Measurements from ENCODE around the gene BARX1.

Gene BARX1

DNA sequence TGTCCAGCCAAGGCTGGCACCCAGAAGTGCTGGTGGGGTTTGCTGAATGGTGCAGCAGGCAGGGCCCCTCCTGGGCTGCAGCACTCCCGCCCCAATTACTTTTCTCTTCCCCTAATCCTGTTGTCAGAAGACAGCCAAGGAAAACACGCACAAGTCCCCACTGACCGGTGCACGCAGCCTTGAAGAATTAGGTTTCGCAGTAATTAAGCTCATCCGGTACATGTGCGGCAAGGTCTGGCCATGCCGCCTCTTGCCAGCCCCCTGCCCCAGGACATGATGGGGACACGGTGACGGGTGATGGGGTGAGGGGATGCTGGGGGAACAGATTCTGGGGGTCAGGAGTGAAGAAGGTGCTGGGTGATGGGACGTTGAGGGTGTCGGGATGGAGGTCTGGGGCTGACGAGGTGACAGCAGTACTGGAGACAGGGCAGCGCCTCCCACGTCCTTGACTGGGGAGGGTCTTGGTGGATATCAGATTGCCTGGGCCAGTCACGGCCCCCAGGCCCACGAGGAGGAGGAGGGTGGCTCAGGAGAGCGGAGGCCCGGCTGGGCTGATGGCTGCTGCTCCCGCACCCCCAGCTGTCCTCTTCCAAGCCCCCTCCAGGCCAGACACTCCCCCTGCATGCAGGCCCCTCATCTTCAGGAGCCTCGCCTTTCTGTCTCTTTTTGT lies 34.9 kb downstream of the BARX1 start:
- ChIA-PET POLR2A (no interaction called here), CTCF (no interaction called here)
- TF ChIP-seq ZFP3 (tag by site-specific recombination; IDR thresholded peaks at IDR 0.05; ENCODE audit: low read depth) (no peak), ZNF23 (tag by site-specific recombination; IDR thresholded peaks at IDR 0.05; ENCODE audit: borderline replicate concordance) (no peak), ZNF292 (tag by site-specific recombination; IDR thresholded peaks at IDR 0.05; ENCODE audit: borderline replicate concordance, low read depth) (no peak), ZNF426 (tag by site-specific recombination; IDR thresholded peaks at IDR 0.05) (no peak), ZNF202 (tag by site-specific recombination; IDR thresholded peaks at IDR 0.05; ENCODE audit: borderline replicate concordance) (no peak), MYNN (tag by site-specific recombination; IDR thresholded peaks at IDR 0.05; ENCODE audit: borderline replicate concordance) (no peak), ZNF510 (tag by site-specific recombination; IDR thresholded peaks at IDR 0.05; ENCODE audit: insufficient replicate concordance) (no peak), ZEB2 (tag by site-specific recombination; IDR thresholded peaks at IDR 0.05) (no peak), ZNF140 (tag by site-specific recombination; IDR thresholded peaks at IDR 0.05) (no peak), EGR2 (tag by site-specific recombination; IDR thresholded peaks at IDR 0.05; ENCODE audit: low read depth) (no peak), ZBTB17 (tag by site-specific recombination; IDR thresholded peaks at IDR 0.05) (no peak), ZSCAN30 (tag by site-specific recombination; IDR thresholded peaks at IDR 0.05) (no peak), GLIS2 (tag by site-specific recombination; IDR thresholded peaks at IDR 0.05) (no peak), ZNF155 (tag by site-specific recombination; IDR thresholded peaks at IDR 0.05) (no peak), ZNF184 (tag by site-specific recombination; IDR thresholded peaks at IDR 0.05) (no peak), SP7 (tag by site-specific recombination; IDR thresholded peaks at IDR 0.05) (no peak), ZBTB7A (tag by site-specific recombination; IDR thresholded peaks at IDR 0.05; ENCODE audit: low read depth) (no peak), ZFP69B (tag by site-specific recombination; IDR thresholded peaks at IDR 0.05) (no peak), ZNF707 (tag by site-specific recombination; IDR thresholded peaks at IDR 0.05) (no peak)
- TF ChIP-seq, protein P1, sequence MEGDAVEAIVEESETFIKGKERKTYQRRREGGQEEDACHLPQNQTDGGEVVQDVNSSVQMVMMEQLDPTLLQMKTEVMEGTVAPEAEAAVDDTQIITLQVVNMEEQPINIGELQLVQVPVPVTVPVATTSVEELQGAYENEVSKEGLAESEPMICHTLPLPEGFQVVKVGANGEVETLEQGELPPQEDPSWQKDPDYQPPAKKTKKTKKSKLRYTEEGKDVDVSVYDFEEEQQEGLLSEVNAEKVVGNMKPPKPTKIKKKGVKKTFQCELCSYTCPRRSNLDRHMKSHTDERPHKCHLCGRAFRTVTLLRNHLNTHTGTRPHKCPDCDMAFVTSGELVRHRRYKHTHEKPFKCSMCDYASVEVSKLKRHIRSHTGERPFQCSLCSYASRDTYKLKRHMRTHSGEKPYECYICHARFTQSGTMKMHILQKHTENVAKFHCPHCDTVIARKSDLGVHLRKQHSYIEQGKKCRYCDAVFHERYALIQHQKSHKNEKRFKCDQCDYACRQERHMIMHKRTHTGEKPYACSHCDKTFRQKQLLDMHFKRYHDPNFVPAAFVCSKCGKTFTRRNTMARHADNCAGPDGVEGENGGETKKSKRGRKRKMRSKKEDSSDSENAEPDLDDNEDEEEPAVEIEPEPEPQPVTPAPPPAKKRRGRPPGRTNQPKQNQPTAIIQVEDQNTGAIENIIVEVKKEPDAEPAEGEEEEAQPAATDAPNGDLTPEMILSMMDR (tag by site-specific recombination; IDR thresholded peaks at IDR 0.05): no peak
- Histone ChIP-seq H3K4me1 (ENCODE audit: control insufficient read depth, insufficient read depth, low read length) (no peaks in the 10 kb centered on the region), H3K4me3 (ENCODE audit: low read depth, low read length) (no peak overlapping the region), H3K27ac (ENCODE audit: extremely low read depth, low read depth, low read length) (no peak overlapping the region), H3K9me3 (ENCODE audit: control insufficient read depth, insufficient read depth, low read depth, low read length) (no peaks in the 10 kb centered on the region), H3K36me3 (ENCODE audit: control insufficient read depth in 2 of 2, insufficient read depth in 1 of 2, low read length in 2 of 2) (no peaks in the 10 kb centered on the region)

DNA sequence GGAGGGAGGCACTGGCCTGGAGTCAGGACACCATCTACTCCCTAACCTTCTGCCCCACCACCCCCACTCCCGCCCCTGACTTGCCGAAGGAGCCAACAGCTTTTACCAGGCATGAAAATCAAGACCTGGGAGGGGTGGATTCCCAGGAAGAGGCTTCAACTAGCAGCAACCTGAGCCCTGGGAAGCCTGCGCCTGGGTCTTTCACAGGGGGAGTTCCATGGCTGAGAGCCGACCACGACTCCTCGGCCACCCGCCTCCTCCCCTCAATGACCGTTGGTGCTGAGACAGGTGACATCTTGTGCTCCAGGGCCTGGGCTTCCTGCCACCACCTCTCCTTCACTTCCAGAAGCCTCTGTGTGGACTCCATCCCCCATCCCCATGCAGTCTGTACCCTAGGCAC lies 37.1 kb downstream of the BARX1 start:
- ChIA-PET CTCF (no interaction called here), POLR2A (no interaction called here)
- no peak overlapping the region for H3K4me3 ChIP-seq (ENCODE audit: low read depth, low read length)
- no peak overlapping the region for H3K27ac ChIP-seq (ENCODE audit: extremely low read depth, low read depth, low read length)
- no peaks in the 10 kb centered on the region for H3K4me1 ChIP-seq (ENCODE audit: control insufficient read depth, insufficient read depth, low read length)
- H3K36me3 ChIP-seq (ENCODE audit: control insufficient read depth in 2 of 2, insufficient read depth in 1 of 2, low read length in 2 of 2): no peaks in the 10 kb centered on the region
- no peak for TF ChIP-seq MZF1 (tag by site-specific recombination; IDR thresholded peaks at IDR 0.05; ENCODE audit: borderline replicate concordance)
- TF ChIP-seq ZSCAN23 (tag by site-specific recombination; IDR thresholded peaks at IDR 0.05): no peak
- TF ChIP-seq, protein P2, sequence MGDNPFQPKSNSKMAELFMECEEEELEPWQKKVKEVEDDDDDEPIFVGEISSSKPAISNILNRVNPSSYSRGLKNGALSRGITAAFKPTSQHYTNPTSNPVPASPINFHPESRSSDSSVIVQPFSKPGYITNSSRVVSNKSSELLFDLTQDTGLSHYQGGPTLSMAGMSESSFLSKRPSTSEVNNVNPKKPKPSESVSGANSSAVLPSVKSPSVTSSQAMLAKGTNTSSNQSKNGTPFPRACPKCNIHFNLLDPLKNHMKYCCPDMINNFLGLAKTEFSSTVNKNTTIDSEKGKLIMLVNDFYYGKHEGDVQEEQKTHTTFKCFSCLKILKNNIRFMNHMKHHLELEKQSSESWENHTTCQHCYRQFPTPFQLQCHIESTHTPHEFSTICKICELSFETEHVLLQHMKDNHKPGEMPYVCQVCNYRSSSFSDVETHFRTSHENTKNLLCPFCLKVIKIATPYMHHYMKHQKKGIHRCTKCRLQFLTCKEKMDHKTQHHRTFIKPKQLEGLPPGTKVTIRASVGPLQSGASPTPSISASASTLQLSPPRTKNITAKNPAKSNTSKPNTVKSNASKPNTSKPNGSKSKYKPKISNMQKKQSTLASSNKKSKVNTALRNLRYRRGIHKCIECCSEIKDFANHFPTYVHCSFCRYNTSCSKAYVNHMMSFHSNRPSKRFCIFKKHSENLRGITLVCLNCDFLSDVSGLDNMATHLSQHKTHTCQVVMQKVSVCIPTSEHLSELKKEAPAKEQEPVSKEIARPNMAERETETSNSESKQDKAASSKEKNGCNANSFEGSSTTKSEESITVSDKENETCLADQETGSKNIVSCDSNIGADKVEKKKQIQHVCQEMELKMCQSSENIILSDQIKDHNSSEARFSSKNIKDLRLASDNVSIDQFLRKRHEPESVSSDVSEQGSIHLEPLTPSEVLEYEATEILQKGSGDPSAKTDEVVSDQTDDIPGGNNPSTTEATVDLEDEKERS (tag by site-specific recombination; IDR thresholded peaks at IDR 0.05): no peak
- no peak for TF ChIP-seq SETDB1 (IDR thresholded peaks at IDR 0.05; ENCODE audit: insufficient read length, low read length)
- TF ChIP-seq, protein P3, sequence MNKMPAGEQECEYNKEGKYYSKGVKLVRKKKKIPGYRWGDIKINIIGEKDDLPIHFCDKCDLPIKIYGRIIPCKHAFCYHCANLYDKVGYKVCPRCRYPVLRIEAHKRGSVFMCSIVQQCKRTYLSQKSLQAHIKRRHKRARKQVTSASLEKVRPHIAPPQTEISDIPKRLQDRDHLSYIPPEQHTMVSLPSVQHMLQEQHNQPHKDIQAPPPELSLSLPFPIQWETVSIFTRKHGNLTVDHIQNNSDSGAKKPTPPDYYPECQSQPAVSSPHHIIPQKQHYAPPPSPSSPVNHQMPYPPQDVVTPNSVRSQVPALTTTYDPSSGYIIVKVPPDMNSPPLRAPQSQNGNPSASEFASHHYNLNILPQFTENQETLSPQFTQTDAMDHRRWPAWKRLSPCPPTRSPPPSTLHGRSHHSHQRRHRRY (tag by site-specific recombination; IDR thresholded peaks at IDR 0.05): no peak
- no peak for TF ChIP-seq SCRT1 (tag by site-specific recombination; IDR thresholded peaks at IDR 0.05; ENCODE audit: borderline replicate concordance)
- no peak for TF ChIP-seq ZNF548 (tag by site-specific recombination; IDR thresholded peaks at IDR 0.05)
- TF ChIP-seq ZNF292 (tag by site-specific recombination; IDR thresholded peaks at IDR 0.05; ENCODE audit: borderline replicate concordance, low read depth): no peak
- TF ChIP-seq ZNF302 (tag by site-specific recombination; IDR thresholded peaks at IDR 0.05; ENCODE audit: low read depth): no peak
- no peaks in the 10 kb centered on the region for H3K9me3 ChIP-seq (ENCODE audit: control insufficient read depth, insufficient read depth, low read depth, low read length)
